GM18517 (cell line): Measurements from ENCODE around the gene KIF26B.

Experiments used
- ATAC-seq: cut with Tn5 transposase; IDR thresholded peaks from one replicate; pipeline ENCODE4 v1.9.1; 2021; ENCODE audit warnings: mild to moderate bottlenecking, moderate library complexity; ENCODE audit not compliant: unreplicated experiment

The KIF26B gene

DNA sequence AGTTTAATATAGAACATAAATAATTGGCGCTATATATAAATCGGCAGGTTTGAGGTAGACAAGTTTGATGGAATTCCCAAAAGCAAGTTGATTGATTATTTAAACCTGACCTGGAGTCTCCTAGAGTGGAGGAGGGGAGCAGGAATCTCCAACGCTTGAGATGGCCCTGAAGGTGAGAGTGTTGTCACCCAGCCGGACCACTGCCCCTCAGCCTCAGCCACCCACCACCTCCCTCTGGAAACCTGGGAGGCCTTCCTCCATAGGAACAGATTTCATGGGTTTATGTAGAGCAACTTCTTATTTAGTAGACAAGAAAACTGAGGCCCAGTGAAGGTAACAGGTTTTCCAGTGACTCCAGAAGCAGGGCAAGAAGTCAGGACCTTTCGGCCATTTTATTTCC lies 389.5 kb downstream of the KIF26B start:
- no peak for ATAC-seq

DNA sequence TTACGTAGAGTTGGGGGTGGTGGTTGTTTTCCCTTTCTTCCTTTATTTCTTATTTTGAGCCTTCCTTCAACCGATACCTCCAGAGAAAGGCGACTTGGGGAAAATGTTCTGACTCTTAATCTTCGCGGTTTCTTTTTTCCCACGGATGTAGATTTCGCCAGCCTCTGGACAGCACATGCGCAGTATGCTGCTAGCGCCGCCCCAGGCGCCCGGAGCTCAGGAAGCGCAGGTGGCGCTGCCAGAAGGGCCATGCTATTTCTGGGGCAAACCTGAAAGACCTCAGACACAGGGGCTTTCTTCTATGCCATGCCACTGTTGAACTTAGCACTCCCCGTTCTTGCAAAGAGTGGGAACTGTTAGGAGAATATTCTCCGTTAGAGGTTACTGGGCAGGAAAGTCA lies 392.1 kb downstream of the KIF26B start:
- no peak for ATAC-seq

DNA sequence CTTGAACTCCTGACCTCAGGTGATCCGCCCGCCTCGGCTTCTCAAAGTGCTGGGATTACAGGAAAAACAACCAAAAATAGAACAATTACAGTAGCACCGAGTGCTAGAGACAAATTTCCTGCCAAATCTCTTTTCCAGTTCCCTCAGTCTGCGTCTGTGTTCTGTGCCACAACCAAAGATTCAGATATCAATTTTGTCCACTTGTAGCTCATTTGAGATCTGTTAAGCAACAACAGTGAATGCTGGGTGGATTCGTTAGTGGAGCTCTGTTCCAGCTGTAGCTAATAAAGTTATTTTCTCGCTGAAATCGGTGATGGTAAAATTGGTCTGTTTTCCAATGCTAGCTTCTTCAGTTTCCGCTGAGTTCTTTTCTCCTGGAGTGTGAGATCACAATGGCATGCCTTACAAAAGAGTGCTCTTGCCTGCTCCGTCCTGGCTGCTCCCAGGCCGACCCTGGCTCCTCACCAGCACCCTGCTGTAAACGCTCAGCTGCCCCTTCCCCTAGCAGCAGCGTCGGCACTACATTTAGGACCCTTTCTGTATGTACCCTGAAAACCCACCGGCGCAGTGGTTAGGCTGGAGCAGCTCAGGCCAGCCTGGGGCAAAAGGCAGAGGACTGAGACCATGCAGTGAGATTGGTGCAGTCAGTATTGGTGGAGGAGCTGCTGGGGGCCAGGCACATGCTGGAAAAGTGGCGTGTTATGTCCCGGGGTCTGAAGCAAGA lies 395.4 kb downstream of the KIF26B start:
- ATAC-seq: no peak

DNA sequence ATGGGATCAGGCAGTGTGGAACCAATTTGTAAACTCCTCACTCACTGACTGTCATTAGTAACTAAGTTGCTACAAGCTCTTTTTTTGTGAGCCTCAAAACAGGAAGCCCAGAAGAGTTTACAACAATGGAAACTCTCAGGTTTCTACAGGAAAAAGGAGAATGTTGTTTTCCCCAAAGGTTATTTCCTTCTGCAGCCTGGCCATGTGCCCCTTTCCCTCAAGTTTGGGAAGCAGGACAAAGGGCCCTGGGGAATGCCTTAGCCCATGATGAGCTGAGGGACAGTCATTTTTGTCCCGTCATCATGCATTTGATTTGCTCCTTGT lies 395.9 kb downstream of the KIF26B start:
- no peak for ATAC-seq

DNA sequence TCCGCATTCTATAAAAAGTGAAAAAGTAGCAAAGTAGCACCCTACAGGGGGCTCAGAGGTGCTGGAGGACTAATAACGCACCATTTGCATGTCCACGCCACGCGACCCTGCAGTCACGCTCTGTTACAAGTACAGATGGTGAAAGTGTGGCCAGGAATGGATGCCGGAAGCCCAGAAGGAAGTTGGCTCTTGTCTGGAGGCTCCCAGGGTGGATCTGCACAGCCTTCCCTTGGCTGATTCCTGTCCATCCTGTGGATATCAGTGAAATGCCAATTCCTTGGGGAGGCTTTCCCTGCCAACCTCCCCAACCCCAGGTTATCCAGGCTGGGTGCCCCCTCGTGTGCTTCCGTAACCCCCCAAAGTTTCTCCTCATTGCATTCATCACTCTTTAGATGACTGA lies 396.8 kb downstream of the KIF26B start:
- no peak for ATAC-seq

DNA sequence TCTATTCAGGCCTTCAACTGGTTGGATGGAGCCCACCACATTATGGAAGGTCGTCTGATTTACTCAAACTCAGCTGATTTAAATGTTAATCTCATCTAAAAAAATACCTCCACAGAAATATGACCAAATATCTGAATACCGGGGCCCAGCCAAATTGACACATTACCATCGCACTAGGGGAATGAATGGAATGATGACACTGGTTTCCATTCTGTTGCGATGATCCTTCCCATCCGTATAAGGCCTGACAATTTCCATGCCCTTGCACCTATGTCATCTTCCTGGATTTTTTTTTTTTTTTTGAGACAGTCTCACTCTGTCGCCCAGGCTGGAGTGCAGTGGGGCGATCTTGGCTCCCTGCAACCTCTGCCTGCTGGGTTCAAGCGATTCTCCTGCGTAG lies 397.5 kb downstream of the KIF26B start:
- no peak for ATAC-seq

DNA sequence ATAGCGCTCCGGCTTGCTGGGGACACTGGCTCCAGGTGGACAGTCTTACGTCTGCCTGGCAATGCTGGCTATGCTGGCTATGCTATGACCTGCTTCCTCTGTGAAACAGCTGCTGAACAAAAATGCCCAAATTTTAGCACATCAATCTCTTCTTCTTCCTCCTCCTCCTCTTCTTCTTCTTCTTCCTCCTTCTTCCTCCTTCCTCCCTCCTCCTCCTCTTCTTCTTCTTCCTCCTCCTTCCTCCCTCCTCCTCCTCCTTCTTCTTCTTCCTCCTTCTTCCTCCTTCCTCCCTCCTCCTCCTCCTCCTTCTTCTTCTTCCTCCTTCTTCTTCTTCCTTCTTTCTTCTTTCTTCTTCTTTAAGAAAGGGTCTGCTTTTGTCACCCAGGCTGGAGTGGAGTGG lies 401.3 kb downstream of the KIF26B start:
- ATAC-seq: no peak

DNA sequence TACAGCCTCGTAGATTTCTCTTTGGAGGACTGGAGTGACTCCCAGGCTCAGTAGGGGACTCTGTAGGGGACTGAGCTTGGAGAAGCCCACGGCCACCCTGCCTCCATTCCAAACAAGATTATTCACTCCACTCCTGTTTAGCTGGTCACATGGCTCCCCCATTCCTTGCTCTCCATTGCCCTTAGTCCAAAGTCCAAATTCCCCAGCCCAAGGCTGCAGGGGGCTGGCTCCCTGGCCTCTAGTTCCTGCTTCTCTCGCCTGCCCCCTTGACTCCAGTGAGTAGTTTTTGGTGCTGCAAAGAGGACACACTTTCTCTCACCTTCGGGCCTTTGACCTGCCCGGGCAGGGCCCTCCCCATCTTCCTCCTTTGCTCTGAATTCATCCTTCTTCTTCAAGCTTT lies 403.3 kb downstream of the KIF26B start:
- no peak for ATAC-seq

DNA sequence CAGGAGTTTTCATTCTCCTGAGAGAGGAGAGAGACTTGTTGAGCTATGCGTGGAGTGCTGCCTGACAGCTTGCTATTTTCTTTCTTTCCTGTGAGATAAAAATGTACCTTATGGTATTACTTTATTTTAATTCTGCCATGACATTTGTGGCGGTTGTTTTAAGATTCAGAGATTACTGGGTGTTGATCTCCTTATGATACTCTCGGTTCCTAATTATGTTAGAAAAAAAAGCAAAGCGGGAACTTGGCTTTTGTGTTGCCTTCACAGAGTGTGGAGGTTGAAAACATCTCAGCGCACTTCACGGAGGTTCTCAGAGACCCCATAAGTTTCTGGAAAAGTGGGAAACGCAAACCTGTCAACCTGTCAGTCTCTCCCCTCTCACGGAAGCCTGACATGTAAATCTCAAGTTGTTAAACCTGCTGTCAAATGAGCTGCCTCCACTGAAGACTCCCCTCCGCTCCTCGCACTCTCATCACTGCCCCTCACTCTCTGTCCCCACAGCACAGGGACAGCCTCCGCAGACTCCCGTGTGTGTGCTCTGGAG lies 405.6 kb downstream of the KIF26B start:
- ATAC-seq: no peak

DNA sequence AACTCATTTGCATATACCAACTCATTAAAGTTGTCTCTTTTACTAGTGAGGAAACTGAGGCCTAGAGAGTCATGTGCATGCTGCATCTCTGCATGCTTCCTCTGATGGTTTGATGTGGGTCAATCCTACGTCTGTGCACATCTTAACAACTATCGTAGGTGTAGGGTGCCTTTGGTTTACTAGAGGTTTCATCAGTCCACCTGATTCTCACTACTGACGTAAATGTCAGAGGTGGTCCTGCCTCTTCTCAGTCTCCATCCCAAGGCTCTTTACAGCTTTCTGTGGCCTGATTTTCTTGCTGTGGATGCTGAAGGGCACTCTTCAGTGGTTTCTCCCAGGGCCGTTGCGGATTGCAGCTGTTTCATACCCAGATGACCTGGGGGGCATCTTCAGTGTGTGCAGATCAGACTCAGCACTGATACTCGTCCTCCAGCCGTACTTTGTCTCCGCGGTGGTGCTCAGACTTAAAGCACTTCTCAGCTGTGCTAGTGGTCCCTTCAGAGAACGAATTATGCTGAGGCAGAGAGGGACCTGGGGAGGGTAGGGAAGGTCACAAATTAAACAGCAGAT lies 407.0 kb downstream of the KIF26B start:
- no peak for ATAC-seq

DNA sequence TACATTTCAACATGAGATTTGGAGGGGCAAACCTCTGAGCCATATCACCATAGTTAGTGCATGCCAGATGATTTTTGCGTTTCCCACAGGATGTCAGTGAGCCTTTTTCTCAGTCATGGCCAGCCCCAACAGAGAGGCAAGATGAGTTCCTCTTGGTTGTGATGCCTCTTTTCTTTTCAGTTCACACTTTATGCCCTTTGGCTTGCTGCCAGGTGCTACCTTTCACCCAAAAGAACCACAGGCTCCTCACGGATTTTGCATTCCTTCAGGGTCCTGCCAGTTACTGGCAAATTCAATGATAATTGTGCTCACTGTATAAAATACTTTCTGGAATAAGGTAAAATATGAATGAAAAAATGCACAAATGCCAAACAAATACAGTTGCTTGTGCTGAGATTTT lies 411.3 kb downstream of the KIF26B start:
- no peak for ATAC-seq

DNA sequence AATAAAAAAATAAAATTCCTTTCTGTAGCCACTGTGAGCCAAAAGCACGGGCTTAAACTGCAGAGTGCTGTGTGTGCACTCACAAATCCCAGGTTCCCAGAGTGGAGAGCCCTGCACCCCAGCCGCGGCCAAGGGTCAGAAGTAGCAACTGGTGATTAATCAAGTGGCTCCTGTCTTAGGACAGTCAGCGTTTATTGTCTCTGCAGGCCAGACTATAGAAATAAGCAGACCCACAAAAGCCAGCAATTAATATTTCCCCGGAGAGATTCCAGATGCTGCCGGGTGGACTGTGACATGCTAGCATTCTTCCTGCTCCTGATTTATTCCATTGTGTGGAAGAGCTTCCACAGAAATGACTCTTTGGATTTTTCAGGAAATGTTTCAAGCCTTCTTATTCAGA lies 412.2 kb downstream of the KIF26B start:
- ATAC-seq: no peak

DNA sequence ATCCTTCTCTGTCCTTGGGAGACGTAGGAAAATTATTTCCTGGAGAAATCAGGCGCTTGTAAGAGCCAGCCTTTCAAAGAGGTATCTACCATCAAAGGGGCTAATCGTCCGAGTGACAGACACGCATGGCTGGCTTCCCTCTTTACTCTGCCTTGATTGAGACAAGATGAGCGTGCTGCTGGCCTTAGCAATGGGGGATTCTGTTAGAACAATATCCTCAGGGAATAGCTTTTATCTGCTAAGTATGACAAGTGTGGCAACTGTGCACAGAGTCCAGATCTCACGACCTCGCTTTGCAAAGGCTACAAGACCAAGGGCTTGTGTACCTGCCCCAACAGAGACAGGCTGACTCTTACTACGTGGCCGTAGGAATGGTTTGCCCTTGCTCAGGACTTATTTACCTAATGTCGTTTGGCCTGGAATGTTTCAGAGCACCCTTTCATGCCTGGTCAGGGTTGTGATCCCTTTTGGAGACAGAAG lies 417.1 kb downstream of the KIF26B start:
- ATAC-seq: no peak

DNA sequence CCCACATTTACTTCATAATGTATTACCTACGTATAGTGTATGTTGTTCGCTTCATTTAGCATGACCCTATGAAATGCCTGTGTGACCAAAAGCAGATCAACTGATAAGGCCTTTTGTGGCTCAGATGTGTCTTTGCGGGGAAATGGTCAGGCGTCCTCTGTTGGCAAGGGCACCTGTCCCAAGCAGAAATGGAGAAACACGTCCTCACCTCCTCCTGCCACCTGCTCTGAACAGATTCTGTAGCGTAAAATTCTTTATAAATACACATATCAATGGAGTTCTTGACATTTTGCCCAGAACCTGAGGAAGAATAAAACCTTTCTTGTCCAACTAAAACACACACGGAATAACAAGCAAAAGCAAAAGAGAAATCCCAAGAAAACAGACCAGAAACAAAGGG lies 417.9 kb downstream of the KIF26B start:
- ATAC-seq: no peak

DNA sequence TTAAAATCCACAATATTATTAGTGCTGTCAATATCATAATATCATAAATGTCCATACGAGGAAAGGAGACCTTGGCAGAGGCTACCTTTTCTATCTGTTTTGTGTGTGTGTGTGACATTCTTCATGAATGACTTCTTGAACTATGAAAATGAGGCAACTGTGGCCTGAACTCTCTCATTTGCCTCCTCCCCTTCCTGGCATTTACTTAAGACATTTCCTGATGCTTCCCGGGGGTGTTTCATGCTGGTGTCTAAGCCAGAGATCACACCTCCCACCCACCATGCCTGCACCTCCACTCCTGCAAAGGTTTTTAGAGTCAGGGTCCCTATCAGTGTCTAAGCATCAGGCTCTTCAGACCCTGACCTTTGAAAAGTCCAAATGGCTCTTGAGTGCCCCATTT lies 420.9 kb downstream of the KIF26B start:
- no peak for ATAC-seq

DNA sequence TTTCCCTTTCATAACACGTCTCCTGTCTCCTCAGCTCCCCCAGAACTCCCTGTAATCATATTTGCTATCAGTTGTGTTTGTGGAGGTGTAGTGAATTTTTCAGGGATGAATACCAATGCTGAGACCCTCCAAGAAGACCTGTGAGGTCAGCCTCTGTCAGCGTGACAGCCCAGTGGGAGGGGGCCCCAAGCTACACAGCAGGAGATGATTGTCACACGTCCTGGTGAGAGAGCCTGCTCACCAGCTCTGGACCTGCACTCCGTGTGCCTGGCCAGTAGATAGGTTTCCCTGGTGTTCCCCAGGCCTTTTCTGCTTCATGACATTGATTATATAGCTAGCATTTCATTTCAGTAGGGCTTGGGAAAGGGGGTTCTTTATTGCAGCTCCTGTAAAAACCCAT lies 421.5 kb downstream of the KIF26B start:
- no peak for ATAC-seq

DNA sequence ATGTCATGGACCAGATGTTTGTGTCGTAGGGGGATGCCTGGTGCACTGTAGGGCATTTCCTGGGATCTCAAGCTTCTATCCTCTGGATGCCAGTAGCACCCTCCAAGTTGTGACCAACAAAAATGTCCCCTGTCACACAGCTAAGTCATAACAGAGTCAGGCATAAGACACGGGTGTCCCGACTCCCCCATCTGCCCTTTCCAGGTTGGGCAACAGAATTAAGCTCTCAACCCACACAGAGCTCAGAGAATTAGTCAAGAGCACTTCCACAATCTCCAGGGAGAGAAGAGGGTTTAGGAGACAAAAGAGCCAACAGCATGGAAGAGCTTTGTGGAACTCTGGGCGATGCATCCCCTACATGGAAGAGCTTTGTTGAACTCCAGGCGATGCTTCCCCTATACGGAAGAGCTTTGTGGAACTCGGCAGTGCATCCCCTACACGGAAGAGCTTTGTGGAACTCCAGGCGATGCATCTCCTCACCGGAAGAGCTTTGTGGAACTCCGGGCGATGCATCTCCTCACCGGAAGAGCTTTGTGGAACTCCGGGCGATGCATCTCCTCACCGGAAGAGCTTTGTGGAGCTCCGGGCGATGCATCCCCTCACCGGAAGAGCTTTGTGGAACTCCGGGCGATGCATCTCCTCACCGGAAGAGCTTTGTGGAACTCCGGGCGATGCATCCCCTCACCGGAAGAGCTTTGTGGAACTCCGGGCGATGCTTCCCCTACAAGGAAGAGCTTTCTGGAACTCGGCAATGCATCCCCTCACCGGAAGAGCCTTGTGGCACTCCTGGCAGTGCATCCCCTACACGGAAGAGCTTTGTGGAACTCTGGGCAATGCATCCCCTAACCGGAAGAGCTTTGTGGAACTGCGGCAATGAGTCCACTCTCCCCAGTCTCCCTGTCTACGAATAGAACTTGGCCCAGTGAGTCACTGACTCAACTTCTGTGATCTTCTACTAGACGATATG lies 422.7 kb downstream of the KIF26B start:
- ATAC-seq: no peak

DNA sequence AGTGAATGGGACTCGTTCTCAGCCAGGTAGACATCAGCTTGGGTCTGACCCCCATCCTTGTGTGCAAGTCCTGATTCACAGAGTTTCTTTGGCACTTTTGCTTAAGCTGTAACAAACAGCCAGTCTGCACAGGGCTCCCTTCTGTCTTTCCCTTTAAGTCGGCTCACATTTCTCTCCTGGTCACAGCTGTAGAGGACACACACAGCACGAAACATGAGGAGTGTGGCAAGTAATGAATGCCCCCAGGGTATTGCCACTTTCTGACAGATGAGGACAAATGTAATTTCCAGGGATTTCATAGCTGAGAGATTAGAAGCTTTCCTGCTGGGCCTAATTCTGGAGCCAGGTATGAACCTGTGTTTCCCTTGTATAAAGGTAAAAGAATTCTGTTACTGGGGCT lies 423.5 kb downstream of the KIF26B start:
- ATAC-seq: no peak

DNA sequence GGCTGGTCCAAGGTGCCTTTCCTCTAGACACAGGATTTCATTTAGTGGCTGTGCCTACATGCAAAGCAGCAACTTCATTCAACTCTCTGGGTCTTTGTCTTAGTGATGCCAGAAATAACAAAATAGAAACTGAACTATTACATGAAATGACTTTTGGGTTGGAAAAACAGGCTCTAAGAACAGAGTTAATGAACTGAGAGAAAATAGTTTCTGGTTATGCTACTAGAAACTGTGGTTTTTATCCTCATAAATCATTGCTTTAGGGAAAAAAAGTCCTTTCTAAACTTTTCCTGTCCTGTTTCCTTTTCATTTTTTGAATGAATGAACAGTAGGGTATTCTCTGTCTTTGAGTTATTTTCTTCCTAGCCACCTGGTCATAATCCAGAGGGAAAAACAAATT lies 424.0 kb downstream of the KIF26B start:
- ATAC-seq: no peak

DNA sequence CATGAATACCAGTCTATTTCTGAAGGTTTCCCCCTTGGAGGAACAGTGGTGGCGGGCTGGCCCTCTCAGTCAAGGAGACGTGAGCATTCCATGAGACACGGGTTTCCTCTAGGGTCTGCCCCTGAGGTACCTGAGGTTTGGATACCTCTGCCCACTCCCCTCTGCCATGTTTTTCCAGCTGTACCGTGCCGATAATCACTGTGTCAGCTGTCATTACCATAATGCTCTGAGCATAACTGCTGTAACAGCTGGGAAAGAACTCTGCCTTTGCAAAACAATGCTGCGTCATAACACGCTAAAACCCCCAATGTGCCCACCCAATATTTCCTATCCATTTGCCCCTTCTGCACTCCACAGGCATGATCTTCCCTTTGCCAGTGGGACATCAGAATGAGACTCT lies 425.1 kb downstream of the KIF26B start:
- ATAC-seq: no peak

DNA sequence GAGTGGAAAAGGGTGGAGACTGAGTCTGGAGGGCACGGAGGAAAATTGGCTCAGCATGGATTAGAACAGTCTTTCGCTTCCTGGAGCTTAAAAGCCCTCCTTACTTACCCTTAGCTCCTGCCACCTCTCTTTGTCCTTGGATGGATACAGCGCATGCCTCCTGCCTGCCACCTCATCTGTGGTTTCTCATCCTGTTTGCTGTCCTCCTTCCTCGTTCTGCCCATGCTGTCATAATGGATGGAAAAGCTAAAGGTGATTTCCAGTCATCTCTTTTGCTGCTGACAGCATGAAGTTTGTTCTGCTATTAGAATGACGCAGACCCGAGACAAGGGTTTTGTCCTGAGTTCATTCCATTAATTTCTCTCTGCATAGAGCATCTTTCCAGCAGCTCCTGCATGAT lies 425.9 kb downstream of the KIF26B start:
- no peak for ATAC-seq

DNA sequence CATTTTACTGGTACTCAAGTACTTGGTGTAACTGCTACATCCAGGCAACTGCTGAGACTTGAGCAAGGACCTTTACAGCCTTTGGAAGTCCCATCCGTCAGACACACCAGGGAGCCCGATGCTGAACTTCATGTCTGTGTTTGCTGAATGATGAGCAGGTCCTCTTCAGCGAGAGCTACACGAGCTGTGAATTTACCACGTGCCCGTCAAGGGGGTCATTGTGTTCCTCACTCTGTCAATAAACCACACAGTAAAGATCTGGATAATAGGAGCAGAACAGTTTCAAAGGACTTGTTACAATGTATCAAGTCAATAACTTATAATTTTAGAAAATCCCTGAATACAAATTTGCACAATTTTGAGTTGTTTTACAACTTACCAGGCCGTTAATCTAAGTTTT lies 427.2 kb downstream of the KIF26B start:
- no peak for ATAC-seq
